ENCODE measurements around the gene MCTP1.

Gene MCTP1

GRCh38 chr5:95111141-95111540 lies 173.8 kb downstream of the MCTP1 start:
- ChIA-PET CTCF (no interaction called here), POLR2A (ENCODE audit: low non-redundant PET) (no interaction called here)
- DNase-seq (ENCODE audit: low spot score): no peak
- no peak overlapping the region for H3K27ac ChIP-seq
- TF ChIP-seq CTCF (conservative IDR thresholded peaks at IDR 0.05; ENCODE audit: low read depth): no peak

- H3K27ac ChIP-seq: no peak overlapping the region
- DNase-seq (ENCODE audit: low spot score): no peak
- POLR2A ChIA-PET (ENCODE audit: low non-redundant PET): no interaction called here
- CTCF ChIA-PET: interaction anchor here (0.6 kb wide), 1 partner anchor 1886 kb away, joined by 3 read pairs; no protein-coding TSS in a partner anchor
- TF ChIP-seq CTCF (conservative IDR thresholded peaks at IDR 0.05; ENCODE audit: low read depth): no peak
Observed at GRCh38 chr5:95110118-95110517, 174.8 kb downstream of the MCTP1 start.

GRCh38 chr5:95107138-95107537 lies 177.8 kb downstream of the MCTP1 start:
- ChIA-PET CTCF (no interaction called here), POLR2A (ENCODE audit: low non-redundant PET) (no interaction called here)
- no peak overlapping the region for H3K27ac ChIP-seq
- TF ChIP-seq CTCF (conservative IDR thresholded peaks at IDR 0.05; ENCODE audit: low read depth): peak; percentile 10; the same call in 1 of the 2 replicates
- DNase-seq (ENCODE audit: low spot score): no peak

- no peak for TF ChIP-seq CTCF (conservative IDR thresholded peaks at IDR 0.05; ENCODE audit: low read depth)
- ChIA-PET POLR2A (ENCODE audit: low non-redundant PET) (no interaction called here), CTCF (no interaction called here)
- H3K27ac ChIP-seq: no peak overlapping the region
- DNase-seq (ENCODE audit: low spot score): no peak
Observed at GRCh38 chr5:95105638-95106037, 179.3 kb downstream of the MCTP1 start.

GRCh38 chr5:95102687-95103086 lies 182.2 kb downstream of the MCTP1 start:
- ChIA-PET POLR2A (ENCODE audit: low non-redundant PET) (no interaction called here), CTCF (no interaction called here)
- no peak for DNase-seq (ENCODE audit: low spot score)
- H3K27ac ChIP-seq: no peak overlapping the region
- TF ChIP-seq CTCF (conservative IDR thresholded peaks at IDR 0.05; ENCODE audit: low read depth): no peak

- H3K27ac ChIP-seq: no peak overlapping the region
- POLR2A ChIA-PET (ENCODE audit: low non-redundant PET): no interaction called here
- DNase-seq (ENCODE audit: low spot score): no peak
- TF ChIP-seq CTCF (conservative IDR thresholded peaks at IDR 0.05; ENCODE audit: low read depth): no peak
- CTCF ChIA-PET: no interaction called here
Observed at GRCh38 chr5:95102080-95102479, 182.8 kb downstream of the MCTP1 start.

- H3K27ac ChIP-seq: no peak overlapping the region
- CTCF ChIA-PET: no interaction called here
- TF ChIP-seq CTCF (conservative IDR thresholded peaks at IDR 0.05; ENCODE audit: low read depth): no peak
- DNase-seq (ENCODE audit: low spot score): no peak
- POLR2A ChIA-PET (ENCODE audit: low non-redundant PET): no interaction called here
Observed at GRCh38 chr5:95100551-95100950, 184.3 kb downstream of the MCTP1 start.

Measured in RWPE1 (cell line).